Cardiac septum (tissue), 1 donor: Measurements from ENCODE around the gene LYAR. TPM values are rescaled to one million over a fixed set of nuclear protein-coding genes. Genes with fewer than 3 reads are reported as not detected.

Source experiments
- DNase-seq: peaks from one replicate; pipeline ENCODE4 v3.0.0-alpha.2; 2020; ENCODE audit warnings: low spot score
- intact Hi-C: fragments of 100-400 bp; cut with DNase I; formaldehyde crosslinking; loops from one replicate; pipeline ENCODE4 v1.14.0; 2022
- long read RNA-seq: library from polyadenylated mRNA; unstranded; transcript quantifications from one replicate; pipeline ENCODE4 v2.0.0, GENCODE V29; 2021
- total RNA-seq: library from RNA; stranded (reverse); fragmentation: NEBNext Ultra II Directional; extraction: Animal tissue kit (Norgen Biotek cat#: 25700); gene quantifications from one replicate; pipeline ENCODE4 v1.2.1, GENCODE V29; 2021
- donor health status: DM: no; HTN: no; CAD: no.

LYAR gene
- total RNA-seq: 21.2 TPM
- long read RNA-seq, transcript LYAR-201 (10 exons, 1,569 nt): major isoform, 16 of 32 reads
- long read RNA-seq, partial matches to known transcripts: 12 of 32 reads
- long read RNA-seq, other reads (novel, unspliced or antisense): 3 of 32 reads

DNA sequence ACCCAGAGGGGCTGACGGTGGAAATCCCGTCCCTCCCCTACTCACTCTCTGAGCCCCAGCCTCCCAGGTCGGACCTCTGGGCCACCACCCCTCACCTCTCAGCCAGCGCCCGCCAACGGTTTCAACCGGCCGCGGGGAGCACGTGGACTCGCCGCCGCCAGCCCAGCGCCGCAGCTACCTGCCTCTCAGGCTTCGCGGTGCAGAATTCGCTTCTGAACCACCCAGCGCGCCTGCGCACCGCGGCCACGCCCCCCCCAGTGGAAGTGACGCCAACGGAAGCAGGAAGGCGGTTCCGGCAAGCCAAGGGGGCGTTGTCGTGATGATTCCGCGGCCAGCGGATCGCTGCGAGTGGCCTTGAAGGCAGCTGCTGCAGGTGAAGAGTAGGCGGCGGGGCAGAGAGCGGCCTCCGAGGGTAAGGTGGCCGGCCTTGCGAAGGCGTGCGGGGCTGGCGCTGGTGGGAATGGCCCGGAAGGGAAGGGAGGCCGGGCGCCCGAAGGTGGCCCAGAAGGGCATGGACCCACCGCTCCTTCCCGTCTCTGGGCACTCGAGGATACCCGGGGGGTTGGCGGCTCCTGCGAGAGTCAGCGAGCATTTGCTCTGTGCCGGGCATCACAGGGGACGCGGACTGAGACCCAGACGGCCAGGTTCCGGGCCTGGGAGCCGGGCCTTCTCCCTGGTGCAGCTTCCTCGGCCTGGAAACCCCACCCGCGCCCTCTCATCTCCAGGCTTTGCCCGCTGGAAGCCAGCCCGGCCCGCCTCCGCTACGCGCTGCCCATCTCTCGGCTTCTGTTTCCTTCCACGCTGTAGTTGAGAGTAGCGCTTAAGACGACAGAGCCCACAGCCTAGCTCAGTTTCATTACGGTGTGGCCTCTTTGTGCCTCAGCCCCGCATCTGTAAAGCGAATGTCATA lies at the start of gene LYAR, which contains the start of gene ZBTB49:
Gene LYAR, minus strand, starts transcription at position 214 of the 910 bp plus-strand sequence. CDS start 6,412 bp downstream, outside the sequence.
Gene ZBTB49, plus strand, starts transcription at position 311 of the 910 bp plus-strand sequence. CDS start 9,695 bp downstream, outside the sequence.
- peak; percentile 97 for DNase-seq
- intact Hi-C loops: loop anchor here (2.0 kb wide), 1 partner anchor 41 kb away; the partner anchor contains the start of gene TMEM128

- DNase-seq: no peak
- intact Hi-C loops: no loop called here
Observed at GRCh38 chr4:4339504-4340085, 49.6 kb upstream of the LYAR start.

DNA sequence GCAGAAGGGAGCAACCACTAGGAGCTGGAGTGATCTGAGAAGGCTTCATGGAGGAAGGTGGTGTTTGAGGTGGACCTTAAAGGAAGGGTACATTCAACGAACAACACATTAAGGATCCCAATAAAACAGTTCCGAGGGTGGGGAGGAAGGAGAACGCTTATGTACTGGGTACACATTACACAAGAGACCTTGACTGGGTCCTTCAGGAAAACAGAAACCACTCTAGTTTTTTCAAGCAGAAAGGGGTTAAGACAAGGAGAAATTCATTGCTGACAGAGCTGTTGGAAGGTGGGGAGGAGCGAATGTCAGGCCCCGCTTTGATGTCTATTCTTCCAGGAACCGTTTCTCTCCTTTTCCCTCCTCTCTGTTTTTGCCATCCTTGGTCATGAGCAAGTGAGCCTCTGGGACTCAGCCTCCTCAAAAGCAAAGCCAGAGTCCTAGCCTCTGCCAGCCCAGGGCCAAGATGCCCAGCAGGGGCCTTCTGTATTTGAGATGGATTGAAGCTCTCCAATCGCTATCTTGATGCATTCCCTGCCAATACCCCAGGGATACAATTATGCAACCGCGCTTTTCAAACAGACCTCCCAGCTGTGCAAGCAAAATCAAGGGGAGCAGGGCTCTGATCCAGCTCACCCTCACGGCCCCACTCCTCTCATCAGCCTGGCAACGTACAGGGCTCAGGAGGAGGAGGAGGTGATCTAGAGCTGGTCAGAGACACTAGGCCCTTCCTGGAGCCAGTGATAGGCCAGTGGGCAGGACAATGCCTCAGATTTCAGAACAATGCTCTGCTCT lies 48.5 kb upstream of the LYAR start:
- intact Hi-C loops: no loop called here
- DNase-seq: no peak

DNA sequence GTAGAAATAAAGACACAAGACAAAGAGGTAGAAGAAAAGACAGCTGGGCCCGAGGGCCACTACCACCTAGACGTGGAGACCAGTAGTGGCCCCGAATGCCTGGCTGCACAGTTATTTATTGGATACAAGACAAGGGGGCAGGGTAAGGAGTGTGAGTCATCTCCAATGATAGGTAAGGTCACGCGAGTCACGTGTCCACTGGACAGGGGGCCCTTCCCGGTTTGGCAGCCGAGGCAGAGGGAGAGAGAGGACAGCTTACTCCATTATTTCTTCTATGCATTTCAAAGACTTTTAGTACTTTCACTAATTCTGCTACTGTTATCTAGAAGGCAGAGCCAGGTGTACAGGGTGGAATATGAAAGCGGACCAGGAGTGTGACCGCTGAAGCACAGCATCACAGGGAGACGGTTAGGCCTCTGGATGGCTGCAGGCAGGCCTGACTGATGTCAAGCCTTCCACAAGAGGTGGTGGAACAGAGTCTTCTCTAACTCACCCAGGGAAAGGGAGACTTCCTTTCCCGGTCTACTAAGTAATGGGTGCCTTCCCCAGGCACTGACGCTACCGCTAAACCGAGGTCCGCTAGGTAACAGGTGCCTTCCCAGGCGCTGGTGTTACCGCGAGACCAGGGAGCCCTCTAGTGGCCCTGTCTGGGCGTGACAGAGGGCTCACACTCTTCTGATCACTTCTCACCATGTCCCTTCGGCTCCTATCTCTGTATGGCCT lies 45.0 kb upstream of the LYAR start:
- DNase-seq: peak; percentile 83
- intact Hi-C loops: loop anchor here (1.0 kb wide), 1 partner anchor 81 kb away; no protein-coding TSS in a partner anchor

DNA sequence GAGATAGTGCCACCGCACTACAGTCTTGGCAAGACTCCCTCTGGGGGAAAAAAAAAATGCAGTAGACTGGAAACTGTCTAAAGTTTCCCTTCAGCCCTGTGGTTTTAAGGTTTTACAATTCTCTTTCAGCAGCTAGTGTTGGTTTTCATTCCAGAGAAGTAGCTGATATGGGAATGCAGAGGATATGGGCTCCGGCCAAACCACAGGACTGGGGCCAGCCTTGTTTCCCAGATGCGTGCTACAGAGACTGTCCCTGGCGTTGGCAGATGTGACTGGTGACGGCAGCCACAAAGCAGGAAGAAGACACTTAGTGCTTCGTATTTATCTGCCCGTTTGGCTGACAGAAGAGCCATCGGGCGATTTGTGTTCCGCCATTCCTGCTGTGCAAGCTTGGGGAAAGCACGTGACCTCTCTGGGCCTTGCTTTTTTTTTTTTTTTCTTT lies 43.3 kb upstream of the LYAR start:
- intact Hi-C loops: no loop called here
- peak; percentile 76 for DNase-seq

DNA sequence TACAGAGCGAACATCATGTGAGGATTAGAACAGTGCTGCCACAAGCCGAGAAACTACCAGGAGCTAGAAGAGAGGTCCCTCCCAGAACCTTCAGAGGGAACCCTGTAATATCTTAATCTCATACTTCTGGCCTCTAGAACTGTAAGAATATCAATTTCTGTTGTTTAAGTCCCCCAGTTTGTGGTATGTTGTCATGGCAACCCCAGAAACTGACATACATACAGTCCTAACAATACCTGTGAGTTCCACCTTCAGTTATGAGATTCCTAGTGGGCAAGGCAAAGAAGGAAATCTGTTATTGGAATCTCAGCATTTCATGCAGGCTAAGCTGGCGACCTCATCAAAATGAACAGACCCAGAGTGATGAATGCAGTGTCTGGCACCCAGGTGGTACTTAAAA lies 42.6 kb upstream of the LYAR start:
- DNase-seq: peak; percentile 29
- intact Hi-C loops: no loop called here

DNA sequence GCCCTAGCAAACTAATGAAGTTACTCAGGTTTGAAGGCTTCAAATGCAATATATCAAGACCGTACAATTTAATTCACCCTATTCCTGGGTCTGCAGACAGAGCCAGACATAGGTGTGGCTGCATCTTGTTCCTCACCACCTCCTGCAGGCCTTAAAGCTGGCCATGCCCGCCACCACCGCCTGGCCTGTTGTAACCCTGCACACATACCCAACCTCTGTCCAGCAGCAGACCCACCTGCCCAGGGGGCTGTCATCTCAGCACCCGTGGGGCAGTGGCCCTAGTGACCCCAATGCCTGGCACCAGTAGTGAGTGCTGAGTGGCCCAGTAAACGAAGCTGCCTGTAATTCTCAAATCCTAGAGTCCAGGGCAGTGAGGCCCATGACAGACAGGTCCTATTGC lies 40.8 kb upstream of the LYAR start:
- intact Hi-C loops: no loop called here
- DNase-seq: peak; percentile 43

DNA sequence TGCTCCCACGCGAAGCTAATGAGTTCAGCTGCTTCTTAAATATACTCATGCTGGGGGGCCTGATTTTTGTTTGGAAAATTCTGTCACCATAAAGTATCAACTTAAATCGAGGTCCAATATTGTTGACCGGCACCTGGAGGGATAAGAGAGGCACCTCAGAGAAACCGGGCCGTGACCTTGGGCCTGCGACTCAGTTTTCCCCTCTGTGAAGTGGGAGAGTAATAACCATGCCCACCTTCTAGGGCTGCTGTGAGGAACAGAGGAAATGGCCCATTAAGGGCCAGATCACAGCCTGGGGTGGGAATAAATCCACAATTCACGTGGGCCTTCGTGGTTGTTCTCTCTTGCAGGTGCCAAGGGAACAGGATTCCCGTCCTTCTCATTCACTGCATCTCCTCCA lies 39.5 kb upstream of the LYAR start:
- intact Hi-C loops: no loop called here

DNA sequence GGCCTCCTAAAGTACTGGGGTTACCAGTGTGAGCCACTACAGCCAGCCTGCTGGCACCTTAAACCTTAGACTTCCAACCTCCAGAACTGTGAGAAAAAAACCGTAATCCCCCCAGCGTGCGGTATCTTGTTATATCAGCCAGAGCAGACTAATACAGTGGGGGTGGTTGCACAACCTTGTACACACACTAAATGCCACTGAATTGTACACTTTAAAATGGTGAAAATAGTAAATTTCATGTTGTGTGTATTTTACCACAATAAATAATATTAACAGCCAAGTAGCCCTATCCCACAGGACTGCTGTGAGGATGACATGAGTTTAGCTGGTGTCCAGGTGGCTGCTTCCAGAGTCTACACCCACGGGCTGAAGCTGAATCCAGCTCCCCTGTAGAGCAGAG lies 38.9 kb upstream of the LYAR start:
- peak; percentile 43 for DNase-seq
- intact Hi-C loops: no loop called here

More for the DNA sequence above, 39.5 kb upstream of the LYAR start:
- DNase-seq: peak; percentile 9

DNA sequence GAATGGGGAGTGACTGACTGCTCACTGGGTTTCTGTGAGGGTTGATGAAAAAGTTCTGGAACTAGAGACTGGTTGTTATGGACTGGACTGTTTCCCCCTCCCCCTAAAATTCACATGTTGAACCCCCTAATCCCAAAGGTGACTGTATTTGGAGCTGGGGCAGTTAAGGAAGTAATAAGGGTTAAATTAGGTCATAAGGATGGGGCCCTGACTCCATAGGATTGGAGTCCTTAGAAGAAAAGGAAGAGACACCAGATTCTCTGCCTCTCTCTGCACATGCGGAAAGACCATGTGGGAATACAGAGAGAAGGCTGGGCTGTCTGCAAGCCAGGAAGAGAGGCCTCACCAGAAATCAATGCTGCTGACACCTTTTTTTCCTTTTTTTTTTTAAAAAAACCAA lies 38.3 kb upstream of the LYAR start:
- no peak for DNase-seq
- intact Hi-C loops: no loop called here

GRCh38 chr4:4327652-4328121 lies 37.7 kb upstream of the LYAR start:
- intact Hi-C loops: no loop called here
- DNase-seq: peak; percentile 62

DNA sequence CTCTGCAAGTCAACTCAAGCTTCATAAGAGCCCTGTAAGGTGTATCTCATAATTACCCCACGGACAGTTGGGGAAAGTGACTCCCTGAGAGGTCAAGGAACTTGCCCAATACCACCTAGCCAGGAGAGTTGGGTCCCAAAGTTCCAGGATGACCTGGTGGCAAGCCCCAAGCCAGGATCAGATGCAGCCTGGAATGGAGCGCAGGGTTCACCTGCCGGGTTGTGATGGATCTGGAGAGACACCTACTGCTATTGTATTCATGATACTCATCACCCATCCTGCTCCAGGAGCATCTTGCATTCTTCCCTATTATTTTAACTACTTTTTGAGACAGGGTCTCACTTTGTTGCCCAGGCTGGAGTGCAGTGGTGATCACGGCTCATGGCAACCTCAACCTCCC lies 36.2 kb upstream of the LYAR start:
- intact Hi-C loops: no loop called here
- DNase-seq: peak; percentile 10

- DNase-seq: peak; percentile 43
- intact Hi-C loops: no loop called here
Observed at GRCh38 chr4:4325321-4325720, 35.4 kb upstream of the LYAR start.

DNA sequence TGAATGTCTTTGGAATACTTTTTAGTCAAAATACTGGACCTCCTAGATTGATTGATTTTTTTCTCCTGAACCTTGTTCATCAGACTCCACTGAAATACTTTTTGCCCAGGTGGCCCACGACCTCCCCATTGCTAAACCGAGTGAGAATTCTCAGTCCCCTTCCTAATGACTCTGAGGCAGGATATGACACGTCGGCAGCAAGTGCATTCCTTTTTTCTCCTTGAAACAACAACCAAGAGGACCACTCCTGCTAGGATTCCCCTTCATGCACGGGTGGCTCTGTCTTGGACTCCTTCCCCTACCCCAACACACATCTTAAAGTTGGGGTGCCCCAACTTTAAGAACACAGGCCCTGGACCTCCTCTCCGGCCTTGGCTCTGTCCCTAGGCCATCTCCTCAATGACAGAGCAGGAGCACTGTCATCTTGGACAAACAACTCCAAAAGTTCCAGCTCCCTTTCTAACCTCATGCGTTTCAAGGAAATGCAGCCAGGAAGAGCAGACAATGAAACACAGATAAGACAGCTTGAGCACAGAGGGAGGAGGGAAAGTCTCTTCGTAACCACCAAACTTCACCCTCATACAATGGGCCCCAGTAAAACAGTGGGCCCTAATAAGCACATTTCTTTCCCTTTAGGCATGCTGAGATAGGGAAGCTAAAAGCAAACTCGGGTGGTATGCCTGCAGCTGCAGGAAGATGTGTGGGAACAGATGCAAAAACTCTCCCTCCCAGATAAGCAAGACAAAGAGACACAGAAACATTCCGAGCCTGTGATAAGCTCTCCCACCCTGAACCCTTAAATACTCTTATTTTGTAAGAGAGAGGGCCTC lies 34.0 kb upstream of the LYAR start:
- DNase-seq: peak; percentile 38
- intact Hi-C loops: no loop called here

DNA sequence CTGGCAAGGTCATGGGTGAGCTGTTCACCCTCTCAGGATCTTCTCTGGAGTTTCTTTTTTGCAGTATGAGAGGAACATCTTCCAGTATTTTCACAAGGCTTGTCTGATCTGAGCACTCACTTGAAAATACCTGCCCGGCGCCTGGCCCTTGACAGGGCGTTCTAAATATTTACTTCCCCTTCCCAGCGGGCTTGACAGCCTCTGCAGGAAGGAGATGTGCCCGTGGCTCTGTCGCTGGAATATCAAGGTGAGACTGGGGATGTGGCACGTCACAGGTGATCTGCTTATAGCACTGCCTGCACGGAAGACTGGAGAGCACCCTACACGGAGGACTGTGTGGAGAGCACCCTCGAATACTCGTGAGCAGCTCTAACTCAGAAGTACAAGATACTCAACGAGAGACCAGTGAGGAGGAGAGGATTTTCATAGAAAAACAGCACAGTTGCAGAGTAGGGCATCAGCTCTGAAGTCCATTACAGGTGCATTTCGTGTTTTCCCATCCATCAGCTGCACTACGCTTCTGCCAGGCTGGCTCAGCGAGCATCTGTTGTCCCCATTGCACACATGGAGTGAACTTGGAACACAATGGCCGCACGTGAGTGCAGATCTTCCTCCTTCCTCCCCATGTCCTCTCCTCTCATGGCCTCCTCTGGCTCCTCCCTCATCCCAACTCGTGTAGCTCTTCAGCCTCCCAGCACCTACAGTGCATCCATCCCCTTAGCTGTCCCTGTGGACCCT lies 32.2 kb upstream of the LYAR start:
- intact Hi-C loops: no loop called here
- DNase-seq: peak; percentile 47

- intact Hi-C loops: no loop called here
- DNase-seq: peak; percentile 61
Observed at GRCh38 chr4:4320951-4321714, 31.2 kb upstream of the LYAR start.

- intact Hi-C loops: no loop called here
- DNase-seq: no peak
Observed at GRCh38 chr4:4320528-4320927, 30.6 kb upstream of the LYAR start.
